ENCODE results near the gene HRCT1.
"Not testable (repeated sequence)": the region's sequence is repeated elsewhere in the genome, so short reads cannot be mapped to it uniquely, and the experiment has no call there.

Gene HRCT1

DNA sequence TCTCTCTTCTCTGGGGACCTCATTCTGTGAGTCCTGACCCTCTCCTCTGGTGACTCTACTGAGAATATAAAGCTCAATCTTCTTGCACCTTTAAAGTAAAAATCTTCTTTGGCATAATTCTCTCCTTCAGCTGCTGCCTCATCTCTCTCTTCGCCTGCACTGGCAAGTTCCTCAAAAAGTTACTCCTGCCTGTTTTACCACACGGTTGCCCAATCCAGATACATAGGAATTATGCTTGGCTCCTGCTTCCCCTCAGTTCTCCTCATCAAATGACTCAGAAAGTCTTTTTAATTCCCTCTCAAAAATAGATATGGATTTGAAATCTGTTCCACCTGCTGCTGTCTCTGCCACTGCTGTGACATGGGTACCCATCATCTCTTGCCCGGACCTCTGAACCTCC is 14.4 kb upstream of the HRCT1 start:
- TF ChIP-seq, protein P1, sequence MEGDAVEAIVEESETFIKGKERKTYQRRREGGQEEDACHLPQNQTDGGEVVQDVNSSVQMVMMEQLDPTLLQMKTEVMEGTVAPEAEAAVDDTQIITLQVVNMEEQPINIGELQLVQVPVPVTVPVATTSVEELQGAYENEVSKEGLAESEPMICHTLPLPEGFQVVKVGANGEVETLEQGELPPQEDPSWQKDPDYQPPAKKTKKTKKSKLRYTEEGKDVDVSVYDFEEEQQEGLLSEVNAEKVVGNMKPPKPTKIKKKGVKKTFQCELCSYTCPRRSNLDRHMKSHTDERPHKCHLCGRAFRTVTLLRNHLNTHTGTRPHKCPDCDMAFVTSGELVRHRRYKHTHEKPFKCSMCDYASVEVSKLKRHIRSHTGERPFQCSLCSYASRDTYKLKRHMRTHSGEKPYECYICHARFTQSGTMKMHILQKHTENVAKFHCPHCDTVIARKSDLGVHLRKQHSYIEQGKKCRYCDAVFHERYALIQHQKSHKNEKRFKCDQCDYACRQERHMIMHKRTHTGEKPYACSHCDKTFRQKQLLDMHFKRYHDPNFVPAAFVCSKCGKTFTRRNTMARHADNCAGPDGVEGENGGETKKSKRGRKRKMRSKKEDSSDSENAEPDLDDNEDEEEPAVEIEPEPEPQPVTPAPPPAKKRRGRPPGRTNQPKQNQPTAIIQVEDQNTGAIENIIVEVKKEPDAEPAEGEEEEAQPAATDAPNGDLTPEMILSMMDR (conservative IDR thresholded peaks at IDR 0.05; ENCODE audit: low read length), result no peak
- no peak for TF ChIP-seq EZH2phosphoT487 (IDR thresholded peaks at IDR 0.05; ENCODE audit: borderline replicate concordance)
- Histone ChIP-seq H3K9me3 (ENCODE audit: insufficient read depth, low read depth, low read length) (no peaks in the 10 kb centered on the region), H3K9ac (ENCODE audit: low read depth, low read length, poor library complexity, severe bottlenecking) (no peak overlapping the region), H4K20me1 (ENCODE audit: insufficient read depth, low read length, poor library complexity, severe bottlenecking) (no peaks in the 10 kb centered on the region), H3K36me3 (ENCODE audit: insufficient read depth, low read length) (no peaks in the 10 kb centered on the region), H3K4me2 (ENCODE audit: low read depth, low read length, poor library complexity, severe bottlenecking) (no peak overlapping the region), H3K4me1 (ENCODE audit: insufficient read depth, low read length, poor library complexity, severe bottlenecking) (no peaks in the 10 kb centered on the region), H3K9me2 (replicated peaks; ENCODE audit: low read depth, low read length) (no peaks in the 10 kb centered on the region), H3F3A (ENCODE audit: low read depth) (no peaks in the 10 kb centered on the region), H2AFZ (ENCODE audit: low read length) (no peak overlapping the region), H3K4me3 (ENCODE audit: low read length, poor library complexity, severe bottlenecking) (no peak overlapping the region), H3K79me2 (ENCODE audit: insufficient read depth, low read length) (no peaks in the 10 kb centered on the region), H3K27me3 (ENCODE audit: insufficient read depth, low read length, poor library complexity, severe bottlenecking) (no peaks in the 10 kb centered on the region)

DNA sequence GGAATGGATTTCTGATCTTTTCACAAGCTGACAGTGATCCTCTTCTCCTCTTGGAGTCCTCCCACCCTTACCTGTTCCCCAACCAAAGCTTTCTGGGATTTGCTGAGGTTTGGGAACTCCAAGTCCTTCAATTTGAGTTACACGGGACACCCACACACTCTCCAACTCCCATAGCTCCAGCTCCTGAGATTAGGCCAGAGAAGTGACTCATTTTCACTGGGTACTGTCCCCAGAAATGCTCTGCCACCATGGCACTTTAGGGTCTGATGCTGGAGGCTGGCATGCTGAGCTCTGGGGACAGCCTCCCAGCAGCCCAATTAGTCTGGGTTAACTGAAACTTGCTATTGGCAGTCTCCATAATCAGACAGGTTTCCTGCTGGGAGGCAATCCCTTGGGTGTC is 14.0 kb upstream of the HRCT1 start:
- Histone ChIP-seq H3K9me2 (replicated peaks; ENCODE audit: low read depth, low read length) (no peaks in the 10 kb centered on the region), H3K4me1 (ENCODE audit: insufficient read depth, low read length, poor library complexity, severe bottlenecking) (no peaks in the 10 kb centered on the region), H3K4me2 (ENCODE audit: low read depth, low read length, poor library complexity, severe bottlenecking) (no peak overlapping the region), H3K79me2 (ENCODE audit: insufficient read depth, low read length) (no peaks in the 10 kb centered on the region), H3K36me3 (ENCODE audit: insufficient read depth, low read length) (no peaks in the 10 kb centered on the region), H2AFZ (ENCODE audit: low read length) (no peak overlapping the region), H4K20me1 (ENCODE audit: insufficient read depth, low read length, poor library complexity, severe bottlenecking) (no peaks in the 10 kb centered on the region), H3K9me3 (ENCODE audit: insufficient read depth, low read depth, low read length) (no peaks in the 10 kb centered on the region), H3K4me3 (ENCODE audit: low read length, poor library complexity, severe bottlenecking) (no peak overlapping the region), H3K27me3 (ENCODE audit: insufficient read depth, low read length, poor library complexity, severe bottlenecking) (no peaks in the 10 kb centered on the region), H3F3A (ENCODE audit: low read depth) (no peaks in the 10 kb centered on the region), H3K9ac (ENCODE audit: low read depth, low read length, poor library complexity, severe bottlenecking) (no peak overlapping the region)
- TF ChIP-seq, protein P1 (conservative IDR thresholded peaks at IDR 0.05; ENCODE audit: low read length), result no peak

DNA sequence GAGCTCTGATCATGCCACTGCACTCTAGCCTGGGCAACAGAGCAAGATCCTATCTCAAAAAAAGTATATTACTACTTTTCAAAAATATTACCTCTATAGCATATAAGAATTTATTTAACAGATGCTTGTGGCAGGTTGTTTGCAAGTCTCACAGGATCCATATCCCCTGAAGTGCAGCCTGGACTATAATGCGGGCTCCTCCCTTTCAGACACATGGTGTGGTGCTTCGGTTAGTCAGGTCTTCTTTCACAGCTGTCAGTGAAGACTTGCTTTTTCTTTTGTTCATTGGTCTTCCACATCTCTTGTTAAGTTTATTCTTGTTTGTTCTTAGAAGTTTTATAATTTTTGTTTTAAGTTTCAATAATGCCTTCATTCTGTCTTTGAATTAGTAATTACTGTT is 9.4 kb upstream of the HRCT1 start:
- Histone ChIP-seq H3K9ac (ENCODE audit: low read depth, low read length, poor library complexity, severe bottlenecking) (no peak overlapping the region), H3K36me3 (ENCODE audit: insufficient read depth, low read length) (no peaks in the 10 kb centered on the region), H3K9me2 (replicated peaks; ENCODE audit: low read depth, low read length) (no peaks in the 10 kb centered on the region), H3F3A (ENCODE audit: low read depth) (no peaks in the 10 kb centered on the region), H4K20me1 (ENCODE audit: insufficient read depth, low read length, poor library complexity, severe bottlenecking) (no peaks in the 10 kb centered on the region), H3K9me3 (ENCODE audit: insufficient read depth, low read depth, low read length) (no peaks in the 10 kb centered on the region), H3K4me3 (ENCODE audit: low read length, poor library complexity, severe bottlenecking) (no peak overlapping the region), H3K4me1 (ENCODE audit: insufficient read depth, low read length, poor library complexity, severe bottlenecking) (no peaks in the 10 kb centered on the region), H2AFZ (ENCODE audit: low read length) (no peak overlapping the region), H3K27me3 (ENCODE audit: insufficient read depth, low read length, poor library complexity, severe bottlenecking) (no peaks in the 10 kb centered on the region), H3K4me2 (ENCODE audit: low read depth, low read length, poor library complexity, severe bottlenecking) (no peak overlapping the region), H3K79me2 (ENCODE audit: insufficient read depth, low read length) (no peaks in the 10 kb centered on the region)
- TF ChIP-seq, protein P1 (conservative IDR thresholded peaks at IDR 0.05; ENCODE audit: low read length), result no peak
- no peak for TF ChIP-seq EZH2phosphoT487 (IDR thresholded peaks at IDR 0.05; ENCODE audit: borderline replicate concordance)

DNA sequence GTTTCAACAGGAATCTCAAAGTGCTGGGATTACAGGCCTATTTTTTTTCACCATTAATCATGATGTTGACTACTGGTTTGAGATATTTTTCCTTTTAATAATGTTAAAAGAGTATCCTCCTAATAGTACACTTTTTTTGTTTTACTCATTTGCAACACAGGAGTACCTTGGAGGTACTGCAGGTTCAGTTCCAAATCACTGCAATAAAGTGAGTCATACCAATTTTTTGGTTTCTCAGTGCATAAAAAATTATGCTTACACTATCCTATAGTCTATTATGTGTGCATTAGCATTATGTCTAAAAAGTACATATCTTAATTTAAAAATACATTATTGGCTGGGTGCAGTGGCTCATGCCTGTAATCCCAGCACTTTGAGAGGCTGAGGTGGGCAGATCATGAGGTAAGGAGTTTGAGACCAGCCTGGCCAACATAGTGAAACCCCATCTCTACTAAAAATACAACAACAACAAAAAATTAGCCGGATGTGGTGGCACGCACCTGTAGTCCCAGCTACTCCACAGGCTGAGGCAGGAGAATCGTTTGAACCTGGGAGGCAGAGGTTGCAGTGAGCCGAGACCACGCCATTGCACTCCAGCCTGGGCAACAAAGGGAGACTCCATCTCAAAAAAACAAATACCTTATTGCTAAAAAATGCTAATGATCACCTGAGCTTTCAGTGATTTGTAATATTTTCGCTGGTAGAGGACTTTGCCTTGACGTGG is 8.5 kb upstream of the HRCT1 start:
- H2AFZ ChIP-seq (ENCODE audit: low read length); H3K79me2 ChIP-seq (ENCODE audit: insufficient read depth, low read length); H4K20me1 ChIP-seq (ENCODE audit: insufficient read depth, low read length, poor library complexity, severe bottlenecking); H3K9me2 ChIP-seq (replicated peaks; ENCODE audit: low read depth, low read length); H3K9ac ChIP-seq (ENCODE audit: low read depth, low read length, poor library complexity, severe bottlenecking); H3K9me3 ChIP-seq (ENCODE audit: insufficient read depth, low read depth, low read length); H3K4me1 ChIP-seq (ENCODE audit: insufficient read depth, low read length, poor library complexity, severe bottlenecking); H3K36me3 ChIP-seq (ENCODE audit: insufficient read depth, low read length); H3K4me2 ChIP-seq (ENCODE audit: low read depth, low read length, poor library complexity, severe bottlenecking); H3F3A ChIP-seq (ENCODE audit: low read depth); H3K27me3 ChIP-seq (ENCODE audit: insufficient read depth, low read length, poor library complexity, severe bottlenecking); H3K4me3 ChIP-seq (ENCODE audit: low read length, poor library complexity, severe bottlenecking): not testable (repeated sequence)
